Measurements from ENCODE around the gene TADA2A. TPM values are rescaled to one million over a fixed set of nuclear protein-coding genes. Genes with fewer than 3 reads are reported as not detected.

Gene TADA2A
- total RNA-seq, 2 donors from 2014 or later = 16.6 to 22.5 TPM

GRCh38 chr17:37493249-37494027, 86.8 kb downstream of the TADA2A start:
- H3K4me3 ChIP-seq = no peak overlapping the region
- intact Hi-C loops (cut with DNase I) = no loop called here
- H3K36me3 ChIP-seq = no peaks in the 10 kb centered on the region
- DNase-seq = no peak
- no peaks in the 10 kb centered on the region for H3K9me3 ChIP-seq
- H3K4me1 ChIP-seq = no peaks in the 10 kb centered on the region
- TF ChIP-seq CTCF (IDR thresholded peaks at IDR 0.05) = no peak
- no peaks in the 10 kb centered on the region for H3K27me3 ChIP-seq
- H3K27ac ChIP-seq = no peak overlapping the region
- no peak overlapping the region for H3K9ac ChIP-seq (ENCODE audit: low read depth in 2 of 2, low read length in 2 of 2)

DNA sequence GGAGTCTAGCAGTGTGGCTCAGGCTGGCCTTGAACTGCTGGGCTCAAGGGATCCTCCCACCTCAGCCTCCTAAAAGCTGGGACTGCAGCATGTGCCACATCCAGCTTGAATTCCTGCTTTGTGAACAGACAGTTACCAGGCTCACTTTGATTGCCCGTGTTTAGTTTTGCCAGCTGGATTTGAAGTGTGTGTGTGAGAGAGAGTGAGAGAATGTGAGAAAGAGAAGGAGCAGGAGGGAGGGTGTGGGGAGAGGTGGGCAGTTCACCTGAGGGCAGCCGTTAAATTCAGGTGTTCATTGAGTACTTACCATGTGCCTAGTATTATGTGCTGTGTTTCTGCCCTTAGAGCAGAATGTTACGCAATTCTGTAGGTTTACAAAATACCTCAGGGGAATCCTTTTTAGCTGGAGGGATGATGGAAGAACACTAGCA, 87.7 kb downstream of the TADA2A start:
- Histone ChIP-seq H3K27ac (no peak overlapping the region), H3K9ac (ENCODE audit: low read depth in 2 of 2, low read length in 2 of 2) (no peak overlapping the region), H3K27me3 (no peaks in the 10 kb centered on the region), H3K4me1 (no peaks in the 10 kb centered on the region), H3K36me3 (no peaks in the 10 kb centered on the region), H3K9me3 (no peaks in the 10 kb centered on the region), H3K4me3 (no peak overlapping the region)
- no peak for TF ChIP-seq CTCF (IDR thresholded peaks at IDR 0.05)
- DNase-seq = no peak
- intact Hi-C loops (cut with DNase I) = no loop called here

DNA sequence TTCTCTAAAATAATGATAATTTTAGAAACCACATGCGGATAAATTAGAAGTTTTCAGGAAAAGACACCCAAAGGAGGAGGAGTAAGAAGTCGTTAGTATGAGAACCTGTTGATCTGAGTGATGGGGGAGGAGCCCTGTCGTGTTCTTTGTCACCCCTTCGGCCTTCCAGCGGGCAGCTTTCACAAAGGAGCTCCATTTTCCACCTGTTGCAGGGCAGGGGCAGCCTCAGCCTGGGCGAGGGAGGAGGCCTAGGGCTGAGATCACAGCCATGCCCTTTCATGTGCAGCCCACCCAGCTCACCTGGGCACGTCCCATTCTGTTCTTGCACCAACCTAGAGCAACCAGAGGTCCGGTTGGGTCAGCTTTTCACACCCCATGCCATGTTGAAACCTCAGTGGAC, 88.3 kb downstream of the TADA2A start:
- intact Hi-C loops (cut with DNase I) = no loop called here
- Histone ChIP-seq H3K9ac (ENCODE audit: low read depth in 2 of 2, low read length in 2 of 2) (no peak overlapping the region), H3K9me3 (no peaks in the 10 kb centered on the region), H3K27ac (no peak overlapping the region), H3K36me3 (no peaks in the 10 kb centered on the region), H3K4me3 (no peak overlapping the region), H3K4me1 (no peaks in the 10 kb centered on the region), H3K27me3 (no peaks in the 10 kb centered on the region)
- no peak for TF ChIP-seq CTCF (IDR thresholded peaks at IDR 0.05)
- no peak for DNase-seq

DNA sequence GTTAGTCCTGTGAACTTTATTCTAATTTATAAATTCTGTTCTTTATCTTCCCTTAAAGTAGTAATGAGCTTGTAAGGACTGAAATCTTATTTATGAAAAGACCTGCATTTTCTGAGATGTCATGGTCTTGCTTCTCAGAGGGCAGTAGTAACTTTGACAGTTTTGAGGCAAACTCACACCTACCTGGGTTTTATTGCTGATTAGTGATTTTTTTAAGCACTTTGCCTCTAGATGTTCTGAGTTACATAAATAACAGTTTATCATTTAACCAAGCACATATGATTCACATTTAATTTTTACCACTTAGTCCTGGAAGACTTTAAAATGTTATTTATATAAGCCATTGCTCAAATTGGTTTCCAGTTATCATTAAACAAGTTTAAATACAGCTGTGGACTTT, 93.7 kb downstream of the TADA2A start:
- H3K9me3 ChIP-seq = no peaks in the 10 kb centered on the region
- H3K36me3 ChIP-seq = no peaks in the 10 kb centered on the region
- H3K9ac ChIP-seq (ENCODE audit: low read depth in 2 of 2, low read length in 2 of 2) = no peak overlapping the region

More for the DNA sequence above, 93.7 kb downstream of the TADA2A start:
- Histone ChIP-seq H3K4me1 (no peaks in the 10 kb centered on the region), H3K27me3 (no peaks in the 10 kb centered on the region), H3K27ac (no peak overlapping the region), H3K4me3 (no peak overlapping the region)
- intact Hi-C loops (cut with DNase I) = no loop called here
- TF ChIP-seq CTCF (IDR thresholded peaks at IDR 0.05) = no peak
- DNase-seq = no peak

Measured in colonic mucosa (tissue), 4 donors.